SK-N-SH treated with all-trans-retinoic acid at 6 μM for 48 hours (cell line): ENCODE data around the gene IGSF8.

Experiments used
- ATAC-seq: fragments of 200-7000 bp; cut with Tn5 transposase; 3 replicates; pipeline ENCODE4 v1.9.1; 2020; ENCODE audit warnings: mild to moderate bottlenecking, moderate library complexity
- BACH2 ChIP-seq: fragments of 250-450 bp; sonication (Bioruptor Pico); IDR thresholded peaks from 2 replicates; pipeline ENCODE4 v1.9.0; 2021; ENCODE audit warnings: mild to moderate bottlenecking, borderline replicate concordance
- CSDC2 ChIP-seq: fragments of 250-450 bp; sonication (Bioruptor Pico); IDR thresholded peaks from 2 replicates; pipeline ENCODE4 v1.5.0; 2020; ENCODE audit warnings: mild to moderate bottlenecking, moderate library complexity
- CSRNP3 ChIP-seq: fragments of 250-450 bp; sonication (Bioruptor Pico); IDR thresholded peaks from 2 replicates; pipeline ENCODE4 v1.5.1; 2021; ENCODE audit warnings: mild to moderate bottlenecking, moderate library complexity
- ESRRG ChIP-seq: fragments of 250-450 bp; sonication (Bioruptor Pico); IDR thresholded peaks from 2 replicates; pipeline ENCODE4 v1.6.1; 2021; ENCODE audit warnings: mild to moderate bottlenecking
- GLIS3 ChIP-seq: fragments of 250-450 bp; sonication (Bioruptor Pico); IDR thresholded peaks from 2 replicates; pipeline ENCODE4 v1.5.0; 2020; ENCODE audit warnings: mild to moderate bottlenecking, moderate library complexity
- ISL1 ChIP-seq: fragments of 250-450 bp; sonication (Bioruptor Pico); IDR thresholded peaks from 2 replicates; pipeline ENCODE4 v2.1.2; 2022; ENCODE audit warnings: mild to moderate bottlenecking, moderate library complexity
- OSR1 ChIP-seq: fragments of 250-450 bp; sonication (Bioruptor Pico); IDR thresholded peaks from 2 replicates; pipeline ENCODE4 v1.8.0; 2022; ENCODE audit warnings: moderate library complexity, mild to moderate bottlenecking, inconsistent platforms
- PPARA ChIP-seq: fragments of 250-450 bp; sonication (Bioruptor Pico); IDR thresholded peaks from 2 replicates; pipeline ENCODE4 v1.5.0; 2020; ENCODE audit warnings: mild to moderate bottlenecking, borderline replicate concordance
- SNAI2 ChIP-seq: fragments of 250-450 bp; sonication (Bioruptor Pico); IDR thresholded peaks from 2 replicates; pipeline ENCODE4 v1.5.0; 2020; ENCODE audit warnings: mild to moderate bottlenecking, moderate library complexity
- TCF4 ChIP-seq: fragments of 250-450 bp; sonication (Bioruptor Pico); IDR thresholded peaks from 2 replicates; pipeline ENCODE4 v1.8.0; 2021; ENCODE audit warnings: mild to moderate bottlenecking, moderate library complexity, borderline replicate concordance
- TOX ChIP-seq: fragments of 250-450 bp; sonication (Bioruptor Pico); IDR thresholded peaks from 2 replicates; pipeline ENCODE4 v1.8.0; 2021; ENCODE audit warnings: mild to moderate bottlenecking, moderate library complexity, borderline replicate concordance
- TSHZ2 ChIP-seq: fragments of 250-450 bp; sonication (Bioruptor Pico); IDR thresholded peaks from 2 replicates; pipeline ENCODE4 v1.5.0; 2020; ENCODE audit warnings: mild to moderate bottlenecking, moderate library complexity
- ZFP3 ChIP-seq: fragments of 250-450 bp; sonication (Bioruptor Pico); IDR thresholded peaks from 2 replicates; pipeline ENCODE4 v1.5.0; 2020; ENCODE audit warnings: mild to moderate bottlenecking, moderate library complexity
- ZFP30 ChIP-seq: fragments of 450-650 bp; formaldehyde crosslinking; IDR thresholded peaks from 2 replicates; pipeline ENCODE4 v1.5.0; 2022; ENCODE audit warnings: mild to moderate bottlenecking, moderate library complexity
- ZNF565 ChIP-seq: fragments of 450-650 bp; formaldehyde crosslinking; conservative IDR thresholded peaks from 2 replicates; pipeline ENCODE4 v1.5.0; 2020; ENCODE audit warnings: low read depth, mild to moderate bottlenecking, moderate library complexity
- ZNF70 ChIP-seq: fragments of 450-650 bp; formaldehyde crosslinking; IDR thresholded peaks from 2 replicates; pipeline ENCODE4 v1.5.0; 2020; ENCODE audit warnings: mild to moderate bottlenecking, moderate library complexity
- ZNF8 ChIP-seq: fragments of 450-650 bp; formaldehyde crosslinking; IDR thresholded peaks from 2 replicates; pipeline ENCODE4 v1.5.0; 2020; ENCODE audit warnings: mild to moderate bottlenecking, moderate library complexity

The IGSF8 gene

GRCh38 chr1:160089883-160090282 is 8.5 kb downstream of the IGSF8 start:
- ATAC-seq: no peak

GRCh38 chr1:160087118-160087662 is 11.2 kb downstream of the IGSF8 start:
- TF ChIP-seq TCF4 (CRISPR knock-in tag): no peak
- TF ChIP-seq ESRRG (CRISPR knock-in tag): no peak
- TF ChIP-seq PPARA (CRISPR knock-in tag): no peak
- TF ChIP-seq TSHZ2: no peak
- no peak for ATAC-seq

More at GRCh38 chr1:160089883-160090282, 8.5 kb downstream of the IGSF8 start:
- TF ChIP-seq SNAI2 (CRISPR knock-in tag): no peak
- no peak for TF ChIP-seq CSRNP3 (CRISPR knock-in tag)
- no peak for TF ChIP-seq OSR1 (CRISPR knock-in tag)
- no peak for TF ChIP-seq ISL1 (CRISPR knock-in tag)

GRCh38 chr1:160086456-160086892 is 11.9 kb downstream of the IGSF8 start:
- ATAC-seq: no peak

More at GRCh38 chr1:160086456-160086892, 11.9 kb downstream of the IGSF8 start:
- no peak for TF ChIP-seq TOX (CRISPR knock-in tag)
- no peak for TF ChIP-seq ISL1 (CRISPR knock-in tag)
- no peak for TF ChIP-seq ZNF70 (CRISPR knock-in tag)
- no peak for TF ChIP-seq ESRRG (CRISPR knock-in tag)
- TF ChIP-seq ZNF565 (CRISPR knock-in tag): no peak
- no peak for TF ChIP-seq BACH2
- TF ChIP-seq SNAI2 (CRISPR knock-in tag): no peak
- no peak for TF ChIP-seq CSDC2 (CRISPR knock-in tag)
- no peak for TF ChIP-seq TSHZ2
- TF ChIP-seq ZFP3 (CRISPR knock-in tag): no peak
- TF ChIP-seq ZNF8 (CRISPR knock-in tag): no peak
- TF ChIP-seq PPARA (CRISPR knock-in tag): no peak
- TF ChIP-seq ZFP30 (CRISPR knock-in tag): no peak
- TF ChIP-seq GLIS3: no peak
- TF ChIP-seq CSRNP3 (CRISPR knock-in tag): no peak
